Esophagus squamous epithelium (tissue), 4 donors: ENCODE measurements around the gene SIRT5.

ENCODE experiments used
- POLR2A ChIP-seq, 4 donors: fragments of 450-650 bp; IDR thresholded peaks; one replicate each; pipeline ENCODE4 v1.6.1; 2017; ENCODE audit warnings: antibody characterized with exemption in 4 of 4, mild to moderate bottlenecking in 4 of 4, moderate library complexity in 3 of 4
- TF ChIP-seq, protein P1 (sequence below), 6 experiments: fragments of 450-650 bp in 4 of 6; fragments of 200-600 bp in 2 of 6; sonication (generic) in 2 of 6; IDR thresholded peaks; one replicate each; pipeline ENCODE4 v1.5.1; 2016 to 2019; ENCODE audit warnings: antibody characterized with exemption in 6 of 6, mild to moderate bottlenecking in 4 of 6, moderate library complexity in 4 of 6

DNA sequence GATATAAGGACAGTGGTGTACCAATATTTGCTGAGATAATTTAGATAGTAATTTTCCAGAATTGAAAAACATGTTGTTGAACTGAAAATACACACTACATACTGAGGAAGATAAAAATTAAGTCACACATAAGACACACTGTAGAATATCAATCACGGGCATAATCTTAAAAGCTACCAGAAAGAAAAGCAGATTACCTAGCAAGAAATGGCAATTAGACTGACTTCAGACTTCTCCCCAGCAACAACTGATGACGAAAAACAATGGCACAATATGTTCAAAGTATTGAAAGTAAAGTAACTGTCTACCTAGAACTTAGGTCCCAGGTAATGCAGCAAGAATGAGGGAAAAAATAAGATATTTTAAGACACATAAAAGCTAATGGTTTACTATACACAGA, 87.2 kb downstream of the SIRT5 start:
- TF ChIP-seq, protein P1, sequence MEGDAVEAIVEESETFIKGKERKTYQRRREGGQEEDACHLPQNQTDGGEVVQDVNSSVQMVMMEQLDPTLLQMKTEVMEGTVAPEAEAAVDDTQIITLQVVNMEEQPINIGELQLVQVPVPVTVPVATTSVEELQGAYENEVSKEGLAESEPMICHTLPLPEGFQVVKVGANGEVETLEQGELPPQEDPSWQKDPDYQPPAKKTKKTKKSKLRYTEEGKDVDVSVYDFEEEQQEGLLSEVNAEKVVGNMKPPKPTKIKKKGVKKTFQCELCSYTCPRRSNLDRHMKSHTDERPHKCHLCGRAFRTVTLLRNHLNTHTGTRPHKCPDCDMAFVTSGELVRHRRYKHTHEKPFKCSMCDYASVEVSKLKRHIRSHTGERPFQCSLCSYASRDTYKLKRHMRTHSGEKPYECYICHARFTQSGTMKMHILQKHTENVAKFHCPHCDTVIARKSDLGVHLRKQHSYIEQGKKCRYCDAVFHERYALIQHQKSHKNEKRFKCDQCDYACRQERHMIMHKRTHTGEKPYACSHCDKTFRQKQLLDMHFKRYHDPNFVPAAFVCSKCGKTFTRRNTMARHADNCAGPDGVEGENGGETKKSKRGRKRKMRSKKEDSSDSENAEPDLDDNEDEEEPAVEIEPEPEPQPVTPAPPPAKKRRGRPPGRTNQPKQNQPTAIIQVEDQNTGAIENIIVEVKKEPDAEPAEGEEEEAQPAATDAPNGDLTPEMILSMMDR (IDR thresholded peaks at IDR 0.05) = no peak
- no peak for TF ChIP-seq POLR2A (IDR thresholded peaks at IDR 0.05)
